GM12891 (cell line): ENCODE results near the gene ZNRF1.

Experiments
- PAX5 ChIP-seq: IDR thresholded peaks from 2 replicates; pipeline ENCODE4 v1.6.1; 2011; ENCODE audit warnings: low read length, moderate library complexity, mild to moderate bottlenecking; ENCODE audit not compliant: insufficient read depth, severe bottlenecking
- POLR2A ChIP-seq: IDR thresholded peaks from 2 replicates; pipeline ENCODE4 v1.6.1; 2011; ENCODE audit warnings: low read depth, low read length, control low read depth
- POLR2AphosphoS5 ChIP-seq: IDR thresholded peaks from 2 replicates; pipeline ENCODE4 v1.6.1; 2011; ENCODE audit warnings: low read depth, low read length, control low read depth
- POU2F2 ChIP-seq: IDR thresholded peaks from 2 replicates; pipeline ENCODE4 v1.6.1; 2011; ENCODE audit warnings: low read depth, mild to moderate bottlenecking, control low read depth, low read length, moderate library complexity
- SPI1 ChIP-seq: IDR thresholded peaks from 2 replicates; pipeline ENCODE4 v1.6.1; 2011; ENCODE audit warnings: low read depth, low read length, control low read depth
- TAF1 ChIP-seq: IDR thresholded peaks from 2 replicates; pipeline ENCODE4 v1.6.1; 2011; ENCODE audit warnings: low read depth, low read length, control low read depth

DNA sequence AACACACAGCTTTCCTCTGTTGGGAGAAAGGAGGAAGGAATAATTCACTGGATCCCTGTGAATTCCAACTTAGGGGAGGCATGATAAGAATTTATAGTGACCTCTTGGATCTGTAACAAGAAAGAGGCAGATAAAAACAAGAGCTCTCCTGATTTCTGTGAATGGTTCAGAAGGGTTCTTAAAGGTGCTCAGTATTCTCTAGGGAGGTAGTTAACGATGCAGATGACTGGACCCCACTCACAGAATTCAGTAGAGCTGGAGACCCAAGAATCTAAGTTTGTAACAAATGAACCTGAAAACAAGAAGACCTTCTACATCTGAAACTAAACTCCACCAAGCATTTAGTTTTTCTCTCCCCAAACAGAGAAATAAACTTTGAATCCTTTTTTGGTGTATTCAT, 8.6 kb downstream of the ZNRF1 start:
- TF ChIP-seq POLR2AphosphoS5, result no peak
- no peak for TF ChIP-seq POLR2A
- TF ChIP-seq SPI1, result no peak
- TF ChIP-seq POU2F2, result no peak
- TF ChIP-seq TAF1, result no peak
- no peak for TF ChIP-seq PAX5
